ENCODE measurements around the gene MPPED2.
"Not testable (repeated sequence)": the region's sequence is repeated elsewhere in the genome, so short reads cannot be mapped to it uniquely, and the experiment has no call there.

MPPED2 gene

DNA sequence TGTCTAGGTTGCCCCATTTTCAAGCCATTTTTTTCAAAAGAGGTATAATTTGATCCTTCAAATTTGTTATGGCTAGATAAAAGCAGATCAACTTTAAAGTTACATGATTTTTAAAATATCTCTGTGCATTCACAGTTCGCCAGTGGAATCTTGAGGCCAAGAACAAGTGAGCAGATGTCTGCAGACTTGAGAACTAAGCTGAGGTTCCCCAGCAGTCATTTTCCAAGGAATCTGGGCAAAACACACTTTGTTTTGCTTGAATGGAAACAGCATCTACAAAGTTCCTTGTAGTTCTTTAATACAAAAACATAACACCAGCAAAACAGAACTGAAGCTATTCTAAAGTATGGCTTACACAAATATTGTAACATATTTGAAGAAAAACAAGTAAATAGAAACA, 7.7 kb downstream of the MPPED2 start:
- no peak for DNase-seq

GRCh38 chr11:30573951-30574350, 12.2 kb downstream of the MPPED2 start:
- no peak for DNase-seq

- DNase-seq: no peak
Observed at GRCh38 chr11:30568931-30569330, 17.2 kb downstream of the MPPED2 start.

DNA sequence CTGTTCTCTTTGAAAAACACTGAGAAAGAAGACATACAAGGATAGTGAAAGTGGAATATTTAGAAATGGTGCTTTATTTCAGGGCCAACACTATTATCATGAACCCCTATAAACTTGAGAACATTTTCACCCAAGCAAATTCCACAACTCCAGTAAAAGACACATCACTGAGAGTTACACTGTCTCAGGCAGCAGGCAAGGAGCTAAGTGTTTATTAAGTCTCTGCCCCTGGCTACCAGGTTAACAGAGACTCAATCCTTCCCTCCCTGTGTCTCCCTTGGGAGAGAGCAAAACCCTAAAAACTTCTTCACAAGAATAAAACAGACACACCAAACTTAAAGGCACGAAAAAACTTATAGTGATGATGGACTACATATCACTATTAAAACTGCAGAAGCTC, 18.5 kb downstream of the MPPED2 start:
- no peak for DNase-seq

DNA sequence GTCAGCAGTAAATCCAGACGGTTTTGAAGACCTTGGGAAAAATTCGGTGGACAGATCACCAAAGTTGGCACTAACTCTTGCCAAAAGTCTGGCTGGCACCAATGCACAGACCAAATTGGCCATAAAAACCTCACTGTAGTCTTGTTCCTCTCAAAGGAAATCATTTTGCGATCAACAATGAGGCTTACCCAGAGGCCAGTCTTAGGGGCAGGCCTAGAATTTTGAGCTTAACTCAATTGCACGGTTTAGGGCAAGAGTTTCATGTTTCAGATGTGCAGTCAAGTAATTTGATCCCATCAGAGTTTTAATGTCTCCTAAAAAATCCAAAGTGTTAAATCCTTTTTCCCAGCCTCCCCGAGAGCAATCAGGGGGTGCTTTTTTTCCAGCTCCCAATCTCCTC, 19.0 kb downstream of the MPPED2 start:
- no peak for DNase-seq

DNA sequence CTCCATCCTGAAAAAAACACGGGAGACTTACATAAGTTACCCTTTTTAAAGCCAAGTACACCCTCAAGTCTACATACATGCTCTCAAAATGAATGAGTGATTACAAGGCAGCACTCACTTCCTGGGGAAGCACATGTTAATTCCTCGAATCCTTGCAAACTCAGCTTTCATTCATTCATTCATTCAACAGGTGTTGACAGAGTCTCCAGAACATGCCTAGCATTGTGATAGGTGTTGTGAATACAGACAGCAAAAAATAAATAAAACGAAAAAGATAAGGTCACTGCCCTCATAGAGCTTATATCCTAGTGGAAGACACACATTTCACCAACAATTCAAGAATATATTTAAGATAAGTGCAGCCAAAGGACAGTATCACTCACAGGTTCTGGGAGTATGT, 19.7 kb downstream of the MPPED2 start:
- DNase-seq: no peak

DNA sequence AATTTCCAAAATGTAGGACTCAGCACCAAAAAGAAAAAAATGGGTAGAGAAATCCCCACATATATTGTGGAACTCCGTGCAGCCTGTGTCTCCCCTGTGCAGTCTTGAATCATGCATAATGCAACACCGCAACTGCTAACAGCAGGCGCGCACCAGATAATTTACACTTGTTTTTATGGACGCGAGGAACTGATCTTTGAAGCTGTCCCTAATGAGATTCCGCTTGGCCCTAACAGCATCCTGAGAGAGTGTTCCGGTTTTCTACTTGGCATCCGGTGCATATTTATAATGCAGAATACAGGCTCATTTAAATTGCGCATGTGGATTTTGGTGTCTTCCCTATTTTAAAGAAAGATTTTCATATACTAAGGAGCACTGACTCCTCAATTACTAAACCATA, 21.1 kb downstream of the MPPED2 start:
- DNase-seq: no peak

DNA sequence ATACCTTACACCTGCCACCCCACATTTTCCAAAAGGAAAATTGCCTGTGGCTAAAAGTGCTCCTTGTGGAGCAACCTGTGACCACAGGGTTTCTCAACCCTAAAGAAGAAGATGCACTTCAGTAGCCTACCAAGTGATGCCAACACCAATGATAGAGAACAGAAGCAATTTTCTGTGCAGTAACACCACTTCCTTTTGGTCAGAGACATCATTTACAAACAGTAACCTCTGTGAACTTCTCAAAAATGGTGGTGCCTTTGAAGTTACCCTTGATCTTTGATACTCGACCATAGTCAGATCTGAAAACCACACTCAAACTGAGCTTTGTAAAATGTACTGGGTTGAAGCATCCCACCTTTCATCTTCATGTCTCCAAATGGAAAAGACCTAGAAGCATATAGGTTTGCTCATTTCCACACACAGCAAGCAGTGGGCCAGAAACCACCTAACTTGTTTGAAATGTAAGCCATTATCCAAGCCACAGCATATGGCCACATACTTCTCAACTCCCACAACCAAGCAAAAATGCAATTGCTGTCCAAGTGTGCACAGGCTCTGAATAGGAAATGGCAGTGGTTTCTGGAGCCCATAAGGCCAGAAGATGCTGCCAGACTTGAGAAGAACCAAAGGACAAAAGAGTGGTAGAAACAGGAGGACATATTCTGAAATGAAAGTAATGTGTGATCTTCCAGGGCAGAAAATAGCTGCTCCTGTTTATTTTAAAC, 24.3 kb downstream of the MPPED2 start:
- DNase-seq: no peak

GRCh38 chr11:30560206-30561106, 25.7 kb downstream of the MPPED2 start:
- DNase-seq: no peak

- DNase-seq: no peak
Observed at GRCh38 chr11:30559004-30559403, 27.1 kb downstream of the MPPED2 start.

GRCh38 chr11:30554587-30554986, 31.6 kb downstream of the MPPED2 start:
- DNase-seq: not testable (repeated sequence)

DNA sequence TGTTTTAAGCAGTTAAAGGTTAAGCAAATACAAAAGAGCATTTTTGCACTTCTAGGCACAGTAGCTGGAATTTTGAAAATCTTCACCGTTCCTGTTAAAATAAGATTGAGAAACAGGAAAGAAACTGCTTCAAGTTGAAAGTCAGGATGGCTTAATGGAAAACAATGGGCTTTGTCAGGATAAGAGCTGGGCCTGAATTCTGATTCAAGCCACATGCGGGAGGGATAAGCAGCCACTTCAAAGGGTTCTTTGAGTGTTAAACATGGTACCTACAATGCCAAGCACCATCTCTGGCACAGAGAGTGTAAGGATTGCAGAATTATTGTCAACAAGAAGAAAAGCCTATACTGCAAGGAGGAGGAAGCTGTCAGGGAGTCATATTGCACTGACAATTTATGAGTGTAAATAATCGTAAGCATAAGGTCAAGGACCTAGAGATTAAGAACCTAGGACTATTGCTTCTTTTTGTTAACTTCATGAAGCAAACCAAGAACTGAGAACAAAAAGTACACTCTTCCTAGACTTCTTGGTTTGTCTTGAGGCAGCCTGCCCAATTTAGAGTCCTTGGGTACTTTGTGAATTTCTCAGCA, 32.5 kb downstream of the MPPED2 start:
- no peak for DNase-seq

- no peak for DNase-seq
Observed at GRCh38 chr11:30552839-30553238, 33.3 kb downstream of the MPPED2 start.

- no peak for DNase-seq
Observed at GRCh38 chr11:30550022-30550542, 36.1 kb downstream of the MPPED2 start.

DNA sequence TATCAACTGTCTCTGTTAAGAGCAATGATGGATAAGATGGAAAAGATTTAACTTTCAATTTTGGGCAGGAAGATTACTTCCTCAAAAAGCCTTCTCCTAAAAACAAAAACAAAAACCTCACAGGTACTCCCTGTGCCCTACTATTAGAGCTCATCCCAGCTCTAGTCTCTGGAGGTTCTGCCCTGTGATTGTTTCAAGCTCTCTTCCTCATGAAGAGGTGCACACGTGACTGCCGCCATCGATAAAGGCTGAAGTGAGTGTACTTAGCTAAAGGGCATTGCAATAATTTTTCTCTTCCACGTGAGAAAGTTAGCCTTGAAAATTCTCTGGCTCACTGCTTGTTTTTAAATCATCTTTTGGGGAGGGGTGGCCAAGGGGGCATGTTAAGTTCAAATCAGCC, 36.6 kb downstream of the MPPED2 start:
- DNase-seq: no peak

GRCh38 chr11:30546334-30546733, 39.8 kb downstream of the MPPED2 start:
- no peak for DNase-seq

- DNase-seq: no peak
Observed at GRCh38 chr11:30545507-30545906, 40.6 kb downstream of the MPPED2 start.

- DNase-seq: no peak
Observed at GRCh38 chr11:30543066-30543465, 43.1 kb downstream of the MPPED2 start.

GRCh38 chr11:30540781-30541180, 45.4 kb downstream of the MPPED2 start:
- no peak for DNase-seq

- no peak for DNase-seq
Observed at GRCh38 chr11:30538251-30538650, 47.9 kb downstream of the MPPED2 start.

- no peak for DNase-seq
Observed at GRCh38 chr11:30535818-30536217, 50.3 kb downstream of the MPPED2 start.

- no peak for DNase-seq
Observed at GRCh38 chr11:30533445-30533947, 52.7 kb downstream of the MPPED2 start.

GRCh38 chr11:30527566-30527965, 58.6 kb downstream of the MPPED2 start:
- no peak for DNase-seq
